ENCODE data around the gene SSR3.

- no peak for TF ChIP-seq CTCF (IDR thresholded peaks at IDR 0.05; ENCODE audit: insufficient read depth, low read length)
- TF ChIP-seq POLR2AphosphoS5 (IDR thresholded peaks at IDR 0.05; ENCODE audit: low read depth): no peak
- no peak for TF ChIP-seq REST (IDR thresholded peaks at IDR 0.05; ENCODE audit: insufficient replicate concordance, low read depth)
- no peak for TF ChIP-seq SPI1 (IDR thresholded peaks at IDR 0.05; ENCODE audit: borderline replicate concordance, low read depth)
- no peak for TF ChIP-seq GABPA (IDR thresholded peaks at IDR 0.05; ENCODE audit: low read depth)
Observed at GRCh38 chr3:156554515-156554841, 439 bp downstream of the SSR3 start.

Measured in HL-60 (cell line).